Measurements from ENCODE around the gene C1orf216.
"Not testable (repeated sequence)": the region's sequence is repeated elsewhere in the genome, so short reads cannot be mapped to it uniquely, and the experiment has no call there.

Gene C1orf216

GRCh38 chr1:35706846-35707600 is 11.7 kb downstream of the C1orf216 start:
- no peak for DNase-seq

GRCh38 chr1:35702508-35702907 is 16.2 kb downstream of the C1orf216 start:
- DNase-seq: no peak

DNA sequence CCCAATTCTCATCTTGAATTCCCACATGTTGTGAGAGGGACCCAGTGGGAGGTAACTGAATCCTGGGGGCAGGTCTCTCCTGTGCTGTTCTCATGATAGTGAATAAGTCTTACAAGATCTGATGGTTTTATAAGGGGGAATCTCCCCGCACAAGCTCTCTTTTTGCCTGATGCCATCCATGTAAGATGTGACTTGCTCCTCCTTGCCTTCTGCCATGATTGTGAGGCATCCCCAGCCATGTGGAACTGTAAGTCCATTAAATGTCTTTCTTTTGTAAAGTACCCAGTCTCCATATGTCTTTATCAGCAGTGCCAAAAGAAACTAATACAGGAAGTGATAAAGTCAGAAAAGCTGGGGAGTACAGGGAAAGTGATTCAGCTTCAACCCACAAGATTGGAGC is 19.5 kb downstream of the C1orf216 start:
- DNase-seq: not testable (repeated sequence)

GRCh38 chr1:35692317-35692716 is 26.4 kb downstream of the C1orf216 start:
- no peak for DNase-seq

DNA sequence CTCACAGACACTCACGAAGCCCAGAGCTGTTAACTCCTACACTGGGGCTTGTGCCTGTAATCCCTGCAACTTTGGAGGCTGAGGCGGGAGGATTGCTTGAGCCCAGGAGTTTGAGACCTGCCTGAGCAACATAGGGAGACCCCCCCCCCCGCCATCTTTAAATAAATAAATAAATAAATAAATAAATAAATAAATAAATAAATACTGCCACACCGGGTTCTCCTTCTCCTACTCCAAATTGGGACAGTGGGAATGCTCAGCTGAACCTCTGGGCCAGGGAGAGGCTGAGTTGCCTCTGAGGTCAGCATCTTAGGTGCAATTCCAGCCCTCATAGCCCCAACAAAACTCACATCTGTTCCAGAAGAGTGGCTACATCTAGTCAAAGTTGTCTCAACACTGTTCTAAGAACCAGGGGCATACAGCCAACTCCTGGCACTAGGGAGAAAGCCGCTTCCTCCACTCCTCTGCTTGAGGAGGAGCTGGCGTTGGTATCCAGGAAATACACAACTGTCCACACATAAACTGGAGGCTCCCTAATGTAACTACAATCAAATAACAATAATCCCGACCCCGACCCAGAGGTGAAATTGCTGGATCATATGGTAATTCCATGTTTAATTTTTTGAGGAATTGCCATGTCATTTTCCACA is 27.0 kb downstream of the C1orf216 start:
- DNase-seq: no peak

DNA sequence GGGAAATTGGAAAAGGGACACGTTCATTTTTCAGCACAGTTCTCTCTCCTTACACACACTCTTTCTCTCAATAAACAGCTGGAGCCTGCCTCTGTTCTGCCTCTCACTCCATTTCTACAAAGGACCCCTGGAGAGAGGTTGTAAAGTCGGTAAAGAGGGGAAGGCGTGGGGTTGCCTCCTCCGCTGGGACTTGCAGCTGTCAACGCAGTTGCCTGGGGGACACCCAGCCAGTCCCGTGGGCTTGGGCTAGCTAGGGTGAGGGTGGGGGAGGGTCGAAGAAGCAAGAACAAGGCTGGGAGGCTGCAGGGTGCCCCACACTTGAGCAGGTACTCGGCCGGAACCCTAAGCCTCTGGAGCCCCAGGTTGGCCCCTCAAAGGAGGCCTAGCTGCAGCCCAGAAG is 27.6 kb downstream of the C1orf216 start:
- no peak for DNase-seq

GRCh38 chr1:35690103-35690502 is 28.6 kb downstream of the C1orf216 start:
- DNase-seq: not testable (repeated sequence)

DNA sequence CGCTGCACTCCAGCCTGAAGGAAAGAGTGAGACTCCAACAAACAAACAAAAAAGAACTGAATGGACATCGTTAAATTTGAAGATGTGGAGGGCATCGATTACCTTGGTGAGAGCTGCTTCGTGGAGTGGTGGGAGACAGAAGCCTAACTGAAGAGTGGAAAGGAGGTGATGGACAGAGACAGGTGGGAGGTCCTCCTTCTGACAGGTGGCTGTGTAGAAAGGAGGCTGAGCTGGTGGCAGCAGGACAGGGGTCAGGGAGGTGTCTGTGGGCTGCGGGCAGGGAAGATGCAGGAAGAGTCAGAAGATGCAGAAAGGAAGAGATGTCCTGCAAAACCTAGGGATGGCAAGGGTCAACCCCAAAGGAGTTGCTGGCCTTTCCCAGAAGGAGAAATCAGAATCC is 30.5 kb downstream of the C1orf216 start:
- DNase-seq: no peak

DNA sequence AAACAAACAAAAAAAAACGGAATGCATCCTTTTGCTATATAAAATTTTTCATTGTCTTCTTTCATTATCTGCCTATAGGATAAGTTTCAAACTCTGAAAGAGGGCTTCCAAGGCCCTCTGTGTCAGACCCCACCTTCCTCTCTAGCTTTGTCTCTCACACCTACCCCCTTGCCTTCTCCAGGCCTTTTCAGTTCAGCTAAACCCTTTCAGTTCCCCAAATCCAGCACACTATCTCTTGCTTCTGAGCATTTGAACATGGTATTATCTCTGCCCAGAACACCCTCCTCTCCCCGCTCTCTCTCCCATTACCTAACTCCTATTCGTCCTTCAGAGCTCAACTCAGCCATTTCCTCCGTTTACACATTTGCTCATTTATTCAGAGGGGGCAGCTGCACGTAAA is 35.7 kb downstream of the C1orf216 start:
- DNase-seq: no peak

DNA sequence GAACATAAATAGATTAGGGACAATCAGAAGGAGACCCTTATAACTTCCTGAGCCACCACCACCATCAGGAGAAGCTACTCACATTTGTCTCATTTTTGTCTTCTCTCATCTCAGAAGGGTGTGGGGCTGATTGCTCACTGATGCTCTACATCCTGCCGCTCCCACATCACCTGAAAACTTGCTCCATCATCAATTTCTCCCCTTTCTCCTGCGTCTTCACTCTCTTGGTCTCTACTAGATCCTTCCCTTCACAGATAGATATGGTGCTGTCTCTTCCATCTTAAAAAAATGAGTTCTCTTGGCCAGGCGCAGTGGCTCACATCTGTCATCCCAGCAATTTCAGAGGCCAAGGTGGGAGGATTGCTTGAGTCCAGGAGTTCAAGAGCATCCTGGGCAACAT is 38.4 kb downstream of the C1orf216 start:
- DNase-seq: no peak

DNA sequence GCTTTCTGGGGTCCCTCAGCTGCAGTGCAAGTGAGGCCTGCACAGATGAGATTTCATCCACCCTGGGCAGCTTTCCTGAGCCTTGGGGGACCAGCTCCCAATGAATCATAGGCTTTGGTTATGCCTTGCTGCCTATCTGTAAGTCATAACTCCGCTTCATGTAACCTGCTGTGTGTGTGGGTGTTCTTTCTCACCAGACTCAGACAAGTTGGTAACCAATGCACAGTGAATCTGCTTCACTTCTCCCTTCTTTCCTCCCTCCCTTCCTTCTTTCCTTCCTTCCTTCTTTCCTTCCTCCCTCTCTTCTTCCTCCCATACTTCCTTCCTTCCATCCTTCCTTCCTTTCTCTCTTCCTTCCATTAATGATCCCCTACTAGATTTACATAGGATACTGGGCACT is 42.9 kb downstream of the C1orf216 start:
- no peak for DNase-seq

DNA sequence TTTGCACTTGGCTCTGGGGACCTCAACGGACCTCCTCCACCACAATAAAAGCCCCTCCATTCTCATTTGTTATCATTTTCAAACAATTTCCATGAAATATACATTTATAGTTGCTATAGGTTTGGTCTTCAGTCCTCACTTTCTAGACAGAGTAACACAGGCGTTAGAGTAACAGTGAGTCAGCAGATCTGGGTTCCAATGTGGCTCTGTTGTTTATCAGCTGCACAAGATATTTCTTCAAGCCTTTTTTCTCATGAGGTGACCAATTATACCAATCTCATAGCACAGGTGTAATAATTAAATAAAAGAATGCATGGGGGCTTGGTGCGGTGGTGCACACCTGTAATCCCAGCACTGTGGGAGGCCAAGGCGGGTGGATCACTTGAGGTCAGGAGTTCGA is 44.6 kb downstream of the C1orf216 start:
- no peak for DNase-seq

- DNase-seq: no peak
Observed at GRCh38 chr1:35672116-35672515, 46.6 kb downstream of the C1orf216 start.

GRCh38 chr1:35668506-35668905 is 50.2 kb downstream of the C1orf216 start:
- DNase-seq: no peak

DNA sequence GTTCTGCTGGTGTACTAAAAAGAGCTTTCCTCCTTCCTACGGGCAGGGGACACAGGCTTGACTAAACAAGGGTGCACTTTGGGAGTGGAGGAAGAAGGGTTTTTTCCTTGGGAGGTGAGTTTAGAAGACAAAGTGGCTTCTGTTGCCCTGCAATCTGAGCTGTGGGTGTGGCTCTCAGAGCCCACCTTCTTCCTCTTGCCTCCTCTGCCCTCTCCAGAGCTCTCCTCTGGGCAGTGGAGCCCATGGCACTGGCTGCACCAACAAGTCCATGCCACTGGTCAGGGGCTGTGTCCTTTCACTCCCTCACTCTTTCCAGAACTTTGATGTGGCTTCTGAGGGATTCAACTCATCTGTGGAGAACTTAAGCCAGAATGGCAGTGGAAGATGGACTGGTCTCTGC is 51.8 kb downstream of the C1orf216 start:
- no peak for DNase-seq

GRCh38 chr1:35666216-35666615 is 52.5 kb downstream of the C1orf216 start:
- DNase-seq: no peak

All from GF-D8 (cell line).